Left lung (tissue), 10 donors: Measurements from ENCODE around the gene IRF5. TPM values are rescaled to one million over a fixed set of nuclear protein-coding genes. Genes with fewer than 3 reads are reported as not detected.

Source experiments
- ATAC-seq: fragments of 200-7000 bp; cut with Tn5 transposase; one replicate; pipeline ENCODE4 v1.9.1; 2020; ENCODE audit warnings: moderate library complexity
- DNase-seq, 4 donors: peaks; one replicate each; pipeline ENCODE4 v3.0.0-alpha.2; 2013 to 2020
- H3K27ac ChIP-seq, 2 donors: fragments of 200-600 bp; sonication (generic) in 1 of 2; one replicate each; pipeline versions ENCODE4 v1.5.0 to v1.8.0; 2020 to 2021
- H3K27me3 ChIP-seq, 2 donors: fragments of 200-600 bp; sonication (generic) in 1 of 2; one replicate each; pipeline versions ENCODE4 v1.5.0 to v1.8.0; 2020 to 2021
- H3K36me3 ChIP-seq, 2 donors: fragments of 200-600 bp; sonication (generic) in 1 of 2; one replicate each; pipeline versions ENCODE4 v1.5.0 to v1.8.0; 2020 to 2021
- H3K4me1 ChIP-seq, 2 donors: fragments of 200-600 bp; one replicate each; pipeline ENCODE4 v1.8.0; 2021
- H3K4me3 ChIP-seq, 2 donors: fragments of 200-600 bp; sonication (generic) in 1 of 2; one replicate each; pipeline versions ENCODE4 v1.5.0 to v1.8.0; 2020 to 2021; ENCODE audit warnings: mild to moderate bottlenecking in 1 of 2
- H3K9me3 ChIP-seq, 2 donors: fragments of 200-600 bp; sonication (generic) in 1 of 2; one replicate each; pipeline versions ENCODE4 v1.5.0 to v1.8.0; 2020 to 2021
- intact Hi-C, 2 donors: fragments of 100-400 bp; cut with DNase I; formaldehyde crosslinking; loops; one replicate each; pipeline versions ENCODE4 v1.11.2 to v1.14.2; 2022
- polyA plus RNA-seq, 6 donors: library from polyadenylated mRNA; unstranded; fragments of 120-200 nt; gene quantifications; one replicate each; pipeline ENCODE4 v1.2.1, GENCODE V29; 2013; ENCODE audit not compliant: insufficient read length in 6 of 6
- total RNA-seq, 2 donors: library from RNA; stranded (reverse); fragmentation: NEBNext Ultra II Directional; extraction: Animal tissue kit (Norgen Biotek cat#: 25700); gene quantifications; one replicate each; pipeline ENCODE4 v1.2.1, GENCODE V29; 2021
- TF ChIP-seq, protein P1 (sequence below), 2 donors: fragments of 200-600 bp; sonication (generic) in 1 of 2; IDR thresholded peaks; one replicate each; pipeline versions ENCODE4 v1.5.0 to v1.8.0; 2021; ENCODE audit warnings: antibody characterized with exemption in 2 of 2
- donor health status: DM: no; HTN: yes; CAD: no.
- donor health status: DM: no; HTN: no; CAD: no.

Gene IRF5
- total and polyA plus RNA-seq, 8 donors = 1.7 to 35.5 (median 2.1) TPM

DNA sequence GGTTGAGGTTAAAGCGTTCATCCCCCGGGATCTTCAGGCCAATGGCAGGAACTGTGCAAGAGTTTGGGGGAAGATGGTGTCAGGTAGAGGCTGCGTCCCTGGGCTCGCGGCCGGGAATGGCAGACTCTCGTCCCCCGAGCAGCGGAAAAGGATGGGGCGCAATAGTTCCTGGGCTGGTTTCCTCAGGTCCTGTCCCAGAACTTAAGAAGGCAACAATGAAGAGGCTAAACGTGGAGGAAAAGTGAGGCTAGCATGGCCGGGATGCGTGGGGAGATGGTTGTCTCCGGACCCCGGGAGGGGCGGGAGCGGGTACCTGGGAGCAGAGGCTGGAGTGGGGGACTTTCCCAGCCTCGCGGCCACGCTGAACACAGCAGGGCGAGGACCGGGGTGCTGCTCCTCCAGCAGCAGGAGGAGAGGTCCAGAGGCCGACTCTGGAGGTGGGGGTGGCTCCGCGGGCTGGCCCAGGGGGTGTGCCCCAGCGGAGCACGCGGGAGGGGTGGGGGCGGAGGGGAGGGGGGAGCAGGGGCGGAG is 882 bp downstream of the IRF5 start:
- Histone ChIP-seq H3K27ac (peak overlapping the region; percentile 76 to 89), H3K36me3 (no peaks in the 10 kb centered on the region), H3K4me3 (peak overlapping the region; percentile 51 to 76), H3K4me1 (peaks cover 0 to 76% of the 10 kb centered on the region in 2 donors), H3K9me3 (no peaks in the 10 kb centered on the region), H3K27me3 (peaks cover 7 to 53% of the 10 kb centered on the region in 2 donors)
- TF ChIP-seq, protein P1, sequence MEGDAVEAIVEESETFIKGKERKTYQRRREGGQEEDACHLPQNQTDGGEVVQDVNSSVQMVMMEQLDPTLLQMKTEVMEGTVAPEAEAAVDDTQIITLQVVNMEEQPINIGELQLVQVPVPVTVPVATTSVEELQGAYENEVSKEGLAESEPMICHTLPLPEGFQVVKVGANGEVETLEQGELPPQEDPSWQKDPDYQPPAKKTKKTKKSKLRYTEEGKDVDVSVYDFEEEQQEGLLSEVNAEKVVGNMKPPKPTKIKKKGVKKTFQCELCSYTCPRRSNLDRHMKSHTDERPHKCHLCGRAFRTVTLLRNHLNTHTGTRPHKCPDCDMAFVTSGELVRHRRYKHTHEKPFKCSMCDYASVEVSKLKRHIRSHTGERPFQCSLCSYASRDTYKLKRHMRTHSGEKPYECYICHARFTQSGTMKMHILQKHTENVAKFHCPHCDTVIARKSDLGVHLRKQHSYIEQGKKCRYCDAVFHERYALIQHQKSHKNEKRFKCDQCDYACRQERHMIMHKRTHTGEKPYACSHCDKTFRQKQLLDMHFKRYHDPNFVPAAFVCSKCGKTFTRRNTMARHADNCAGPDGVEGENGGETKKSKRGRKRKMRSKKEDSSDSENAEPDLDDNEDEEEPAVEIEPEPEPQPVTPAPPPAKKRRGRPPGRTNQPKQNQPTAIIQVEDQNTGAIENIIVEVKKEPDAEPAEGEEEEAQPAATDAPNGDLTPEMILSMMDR (IDR thresholded peaks at IDR 0.05) = no peak
- DNase-seq (peak in 2 of 4 donors; percentile 76 to 90), ATAC-seq (peak; percentile 43)
- intact Hi-C loops = no loop called here

GRCh38 chr7:128939075-128939860 is 1.5 kb downstream of the IRF5 start:
- Histone ChIP-seq H3K27ac (peak overlapping the region; percentile 58 to 89), H3K27me3 (peaks cover 7 to 53% of the 10 kb centered on the region in 2 donors)

GRCh38 chr7:128939861-128940410 is 2.2 kb downstream of the IRF5 start:
- intact Hi-C loops = no loop called here
- DNase-seq = no peak
- H3K4me3 ChIP-seq = peak overlapping the region in 1 of 2 donors; percentile 76
- H3K4me1 ChIP-seq = peaks cover 0 to 71% of the 10 kb centered on the region in 2 donors
- peak; percentile 15 for ATAC-seq
- TF ChIP-seq, protein P1 (IDR thresholded peaks at IDR 0.05) = no peak
- H3K27me3 ChIP-seq = peaks cover 7 to 53% of the 10 kb centered on the region in 2 donors
- no peaks in the 10 kb centered on the region for H3K9me3 ChIP-seq
- H3K27ac ChIP-seq = peak overlapping the region; percentile 58 to 89
- peaks cover 0 to under 1% of the 10 kb centered on the region in 2 donors for H3K36me3 ChIP-seq

More at GRCh38 chr7:128939075-128939860, 1.5 kb downstream of the IRF5 start:
- H3K36me3 ChIP-seq = no peaks in the 10 kb centered on the region
- ATAC-seq (peak; percentile 37), DNase-seq (peak in 2 of 4 donors; percentile 71 to 81)
- peak overlapping the region; percentile 51 to 76 for H3K4me3 ChIP-seq
- intact Hi-C loops = no loop called here
- TF ChIP-seq, protein P1 (IDR thresholded peaks at IDR 0.05) = no peak
- no peaks in the 10 kb centered on the region for H3K9me3 ChIP-seq
- peaks cover 0 to 76% of the 10 kb centered on the region in 2 donors for H3K4me1 ChIP-seq

DNA sequence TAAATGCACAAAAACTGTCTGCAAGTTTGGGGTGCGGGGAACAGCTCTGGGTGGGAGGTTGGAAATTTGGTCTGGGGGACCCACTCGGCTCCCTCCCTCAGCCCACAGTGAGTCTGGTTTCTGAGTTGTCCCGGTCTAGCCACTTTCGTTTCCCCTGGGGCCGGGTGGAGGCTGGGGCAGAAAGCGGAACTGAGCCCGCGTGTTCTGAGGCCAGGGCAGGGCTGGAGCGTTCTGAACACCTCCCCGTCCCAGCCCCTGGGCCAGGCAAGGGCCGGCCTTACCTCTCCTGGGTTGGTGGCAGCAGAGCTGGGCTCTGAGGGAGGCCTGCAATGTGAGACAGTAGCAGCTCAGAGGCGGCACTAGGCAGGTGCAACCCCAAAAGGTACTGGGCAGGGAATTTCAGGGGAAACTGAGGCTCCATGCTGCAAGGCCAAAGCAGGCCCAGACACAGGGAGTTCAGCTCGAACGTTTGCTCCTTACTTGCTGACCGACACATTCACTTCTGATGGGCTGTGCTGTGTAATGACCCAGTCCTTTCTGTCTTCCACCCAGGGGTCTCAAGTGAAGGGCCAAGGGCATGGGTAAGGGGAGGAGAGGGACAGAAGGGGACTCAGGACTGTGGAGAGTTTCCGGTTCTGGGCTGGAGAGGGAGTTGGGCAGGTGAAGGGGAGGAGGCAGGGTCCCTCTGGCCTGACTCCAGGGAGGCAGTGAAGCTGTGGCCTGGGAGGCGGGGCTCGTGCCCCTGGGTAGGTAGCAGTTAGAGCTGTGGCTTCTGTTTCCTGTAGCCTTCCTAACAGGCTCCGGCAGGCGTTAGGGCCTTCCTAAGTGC is 3.0 kb downstream of the IRF5 start:
- intact Hi-C loops = no loop called here
- Histone ChIP-seq H3K4me3 (peak overlapping the region in 1 of 2 donors; percentile 76), H3K27ac (peak overlapping the region; percentile 58 to 89), H3K27me3 (peaks cover 7 to 52% of the 10 kb centered on the region in 2 donors), H3K9me3 (no peaks in the 10 kb centered on the region), H3K4me1 (peaks cover 0 to 63% of the 10 kb centered on the region in 2 donors), H3K36me3 (peaks cover 0 to 8% of the 10 kb centered on the region in 2 donors)
- ATAC-seq = peak; percentile 60
- TF ChIP-seq, protein P1 (IDR thresholded peaks at IDR 0.05) = no peak
- peak in 2 of 4 donors; percentile 88 to 96 for DNase-seq
